BLaER1 (cell line): ENCODE data around the gene PGF.

Experiments
- H3K27ac ChIP-seq: shearing (Covaris generic); formaldehyde crosslinking; 2 replicates; pipeline ENCODE4 v1.8.1; 2022
- H3K27me3 ChIP-seq: shearing (Covaris generic); formaldehyde crosslinking; 2 replicates; pipeline ENCODE4 v1.8.1; 2022
- H3K36me3 ChIP-seq: shearing (Covaris generic); formaldehyde crosslinking; 2 replicates; pipeline ENCODE4 v1.8.1; 2022
- H3K4me1 ChIP-seq: shearing (Covaris generic); formaldehyde crosslinking; 2 replicates; pipeline ENCODE4 v1.8.1; 2022
- H3K4me2 ChIP-seq: shearing (Covaris generic); formaldehyde crosslinking; 2 replicates; pipeline ENCODE4 v1.8.1; 2022
- H3K4me3 ChIP-seq: shearing (Covaris generic); formaldehyde crosslinking; 2 replicates; pipeline ENCODE4 v1.8.1; 2022
- H3K9ac ChIP-seq: shearing (Covaris generic); formaldehyde crosslinking; 2 replicates; pipeline ENCODE4 v1.8.1; 2022
- H3K9me3 ChIP-seq: shearing (Covaris generic); formaldehyde crosslinking; 2 replicates; pipeline ENCODE4 v1.8.1; 2022
- H4K20me1 ChIP-seq: shearing (Covaris generic); formaldehyde crosslinking; 2 replicates; pipeline ENCODE4 v1.8.1; 2022
- Cebpa-rat ChIP-seq: shearing (Covaris generic); IDR thresholded peaks from 2 replicates; pipeline ENCODE4 v1.8.1; 2022

The PGF gene

GRCh38 chr14:74893614-74894091 lies 61.7 kb downstream of the PGF start:
- H3K27ac ChIP-seq = peak overlapping the region; percentile 58
- peaks cover 100% of the 10 kb centered on the region for H3K36me3 ChIP-seq
- TF ChIP-seq Cebpa-rat = no peak
- peak overlapping the region; percentile 75 for H3K4me2 ChIP-seq
- peaks cover 68% of the 10 kb centered on the region for H4K20me1 ChIP-seq
- no peak overlapping the region for H3K4me3 ChIP-seq
- no peaks in the 10 kb centered on the region for H3K9me3 ChIP-seq
- peaks cover 30% of the 10 kb centered on the region for H3K4me1 ChIP-seq
- H3K27me3 ChIP-seq = no peaks in the 10 kb centered on the region
- H3K9ac ChIP-seq = peak overlapping the region; percentile 5

- no peaks in the 10 kb centered on the region for H3K27me3 ChIP-seq
- H3K4me1 ChIP-seq = peaks cover 30% of the 10 kb centered on the region
- H3K4me3 ChIP-seq = no peak overlapping the region
- peak overlapping the region; percentile 27 for H3K9ac ChIP-seq
- no peak overlapping the region for H3K27ac ChIP-seq
- H4K20me1 ChIP-seq = peaks cover 75% of the 10 kb centered on the region
- H3K9me3 ChIP-seq = no peaks in the 10 kb centered on the region
- peak overlapping the region; percentile 75 for H3K4me2 ChIP-seq
- no peak for TF ChIP-seq Cebpa-rat
- H3K36me3 ChIP-seq = peaks cover 100% of the 10 kb centered on the region
These were observed 62.7 kb downstream of the PGF start for GRCh38 chr14:74892745-74893144.

GRCh38 chr14:74891870-74892269 lies 63.5 kb downstream of the PGF start:
- no peak overlapping the region for H3K4me3 ChIP-seq

More at GRCh38 chr14:74891870-74892269, 63.5 kb downstream of the PGF start:
- H3K36me3 ChIP-seq = peaks cover 97% of the 10 kb centered on the region
- no peak for TF ChIP-seq Cebpa-rat
- peak overlapping the region; percentile 75; the same call in 1 of the 2 replicates for H3K4me2 ChIP-seq
- 0 out of 2 replicates have a peak overlapping the region, but pooled peaks have one; percentile 27 for H3K9ac ChIP-seq
- H4K20me1 ChIP-seq = peaks cover 75% of the 10 kb centered on the region
- H3K27me3 ChIP-seq = no peaks in the 10 kb centered on the region
- H3K9me3 ChIP-seq = no peaks in the 10 kb centered on the region
- no peak overlapping the region for H3K27ac ChIP-seq
- H3K4me1 ChIP-seq = peaks cover 30% of the 10 kb centered on the region
